ENCODE data around the gene PNO1.
A peak's percentile ranks its signal among the peaks of the same experiment; 100 is the strongest.

PNO1 gene

GRCh38 chr2:68134120-68134519 is 23.6 kb upstream of the PNO1 start:
- TF ChIP-seq JUND (IDR thresholded peaks at IDR 0.05; ENCODE audit: low read depth), result no peak
- DNase-seq (ENCODE audit: low read depth in 1 of 2, low spot score in 1 of 2), result no peak
- in situ Hi-C loops (cut with HindIII; ENCODE audit: low pct_unique_long_range_greater_than_20kb, low sequenced_read_pairs), result no loop called here

GRCh38 chr2:68134554-68134953 is 23.1 kb upstream of the PNO1 start:
- no peak for DNase-seq (ENCODE audit: low read depth in 1 of 2, low spot score in 1 of 2)
- TF ChIP-seq JUND (IDR thresholded peaks at IDR 0.05; ENCODE audit: low read depth), result no peak
- in situ Hi-C loops (cut with HindIII; ENCODE audit: low pct_unique_long_range_greater_than_20kb, low sequenced_read_pairs), result no loop called here

DNA sequence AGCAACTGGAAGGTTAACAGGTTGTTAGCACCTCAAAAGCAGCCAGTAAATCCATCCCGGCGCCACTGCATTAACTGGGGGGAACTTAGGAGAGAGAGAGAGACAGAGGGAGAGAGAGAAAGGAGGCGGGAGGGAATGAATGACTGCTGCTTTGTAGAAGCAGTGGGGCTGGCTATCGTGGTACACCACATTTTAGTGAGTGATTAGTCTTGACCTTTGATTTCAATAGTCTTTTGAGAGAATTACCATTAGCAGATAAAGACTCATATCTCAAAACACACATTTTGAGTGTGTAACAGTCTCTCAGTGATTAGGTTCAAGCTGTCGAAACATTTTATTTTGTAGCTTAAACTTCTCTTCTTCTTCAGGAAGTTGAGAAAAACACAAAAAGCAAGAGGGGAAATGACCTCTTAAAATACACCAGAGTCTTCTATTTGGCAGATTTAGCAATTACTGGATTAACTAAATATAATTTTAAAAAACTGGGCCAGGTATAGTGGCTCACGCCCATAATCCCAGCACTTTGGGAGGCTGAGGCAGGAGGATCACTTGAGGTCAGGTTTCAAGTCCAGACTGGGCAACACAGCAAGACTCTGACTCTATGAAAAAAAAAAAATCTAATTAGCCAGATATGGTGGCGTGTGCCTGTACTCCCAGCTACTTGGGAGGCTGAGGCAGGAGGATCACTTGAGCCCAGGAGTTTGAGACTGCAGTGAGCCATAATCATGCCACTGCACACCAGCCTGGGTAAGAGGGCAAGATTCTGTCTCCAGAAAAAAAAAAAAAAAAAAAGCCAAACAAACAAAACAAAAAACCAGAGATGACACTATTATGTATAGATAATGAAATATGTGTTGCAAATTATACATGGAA is 22.0 kb upstream of the PNO1 start:
- no peak for TF ChIP-seq JUND (IDR thresholded peaks at IDR 0.05; ENCODE audit: low read depth)
- in situ Hi-C loops (cut with HindIII; ENCODE audit: low pct_unique_long_range_greater_than_20kb, low sequenced_read_pairs), result no loop called here
- no peak for DNase-seq (ENCODE audit: low read depth in 1 of 2, low spot score in 1 of 2)

- in situ Hi-C loops (cut with HindIII; ENCODE audit: low pct_unique_long_range_greater_than_20kb, low sequenced_read_pairs), result no loop called here
- DNase-seq (ENCODE audit: low read depth in 1 of 2, low spot score in 1 of 2), result no peak
- TF ChIP-seq JUND (IDR thresholded peaks at IDR 0.05; ENCODE audit: low read depth), result no peak
These were observed 15.8 kb upstream of the PNO1 start for GRCh38 chr2:68141875-68142274.

- in situ Hi-C loops (cut with HindIII; ENCODE audit: low pct_unique_long_range_greater_than_20kb, low sequenced_read_pairs), result no loop called here
- no peak for TF ChIP-seq JUND (IDR thresholded peaks at IDR 0.05; ENCODE audit: low read depth)
- no peak for DNase-seq (ENCODE audit: low read depth in 1 of 2, low spot score in 1 of 2)
These were observed 6.7 kb upstream of the PNO1 start for GRCh38 chr2:68151037-68151436.

GRCh38 chr2:68152681-68153347 is 4.9 kb upstream of the PNO1 start:
- in situ Hi-C loops (cut with HindIII; ENCODE audit: low pct_unique_long_range_greater_than_20kb, low sequenced_read_pairs), result no loop called here
- DNase-seq (ENCODE audit: low read depth in 1 of 2, low spot score in 1 of 2), result no peak
- TF ChIP-seq JUND (IDR thresholded peaks at IDR 0.05; ENCODE audit: low read depth), result no peak

DNA sequence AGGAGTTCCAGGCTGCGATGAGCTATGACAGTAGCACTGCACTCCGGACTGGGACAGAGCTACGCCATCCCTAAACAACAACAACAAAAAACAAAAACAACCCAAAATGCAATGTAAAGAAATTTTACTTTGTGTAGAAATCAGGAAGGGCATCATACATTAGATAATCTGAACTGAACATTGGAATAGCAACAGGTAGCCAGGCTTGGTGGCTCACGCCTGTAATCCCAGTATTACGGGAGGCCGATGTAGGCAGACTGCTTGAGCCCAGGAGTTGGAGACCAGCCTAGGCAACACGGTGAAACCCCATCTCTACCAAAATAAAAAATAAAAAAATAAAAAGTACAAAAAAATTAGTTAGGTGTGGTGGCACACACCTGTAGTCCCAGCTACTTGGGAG is 2.1 kb upstream of the PNO1 start:
- DNase-seq (ENCODE audit: low read depth in 1 of 2, low spot score in 1 of 2), result no peak
- no peak for TF ChIP-seq JUND (IDR thresholded peaks at IDR 0.05; ENCODE audit: low read depth)
- in situ Hi-C loops (cut with HindIII; ENCODE audit: low pct_unique_long_range_greater_than_20kb, low sequenced_read_pairs), result no loop called here

- in situ Hi-C loops (cut with HindIII; ENCODE audit: low pct_unique_long_range_greater_than_20kb, low sequenced_read_pairs), result no loop called here
- no peak for DNase-seq (ENCODE audit: low read depth in 1 of 2, low spot score in 1 of 2)
- TF ChIP-seq JUND (IDR thresholded peaks at IDR 0.05; ENCODE audit: low read depth), result no peak
These were observed 1.3 kb upstream of the PNO1 start for GRCh38 chr2:68156419-68156818.

- no peak for TF ChIP-seq JUND (IDR thresholded peaks at IDR 0.05; ENCODE audit: low read depth)
- DNase-seq (ENCODE audit: low read depth in 1 of 2, low spot score in 1 of 2), result peak in 1 of 2 experiments; percentile 6
- in situ Hi-C loops (cut with HindIII; ENCODE audit: low pct_unique_long_range_greater_than_20kb, low sequenced_read_pairs), result no loop called here
These were observed 686 bp upstream of the PNO1 start for GRCh38 chr2:68157002-68157401.

DNA sequence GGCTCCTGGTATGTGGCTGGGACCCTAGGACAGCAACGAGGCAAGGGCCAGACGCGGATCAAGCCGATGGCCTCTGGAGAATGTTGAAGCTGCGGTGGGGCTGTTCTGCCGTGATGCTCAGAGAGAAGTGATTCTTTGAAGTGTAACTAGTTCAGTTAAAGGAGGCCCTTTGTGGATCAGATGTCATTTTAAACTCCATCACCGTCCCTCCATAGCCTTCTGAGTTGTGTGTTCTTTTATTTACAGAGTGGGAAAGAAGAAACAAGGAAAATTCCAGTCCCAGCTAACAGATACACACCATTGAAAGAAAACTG is 403 bp downstream of the PNO1 start:
- DNase-seq (ENCODE audit: low read depth in 1 of 2, low spot score in 1 of 2), result no peak
- no peak for TF ChIP-seq JUND (IDR thresholded peaks at IDR 0.05; ENCODE audit: low read depth)
- in situ Hi-C loops (cut with HindIII; ENCODE audit: low pct_unique_long_range_greater_than_20kb, low sequenced_read_pairs), result no loop called here

DNA sequence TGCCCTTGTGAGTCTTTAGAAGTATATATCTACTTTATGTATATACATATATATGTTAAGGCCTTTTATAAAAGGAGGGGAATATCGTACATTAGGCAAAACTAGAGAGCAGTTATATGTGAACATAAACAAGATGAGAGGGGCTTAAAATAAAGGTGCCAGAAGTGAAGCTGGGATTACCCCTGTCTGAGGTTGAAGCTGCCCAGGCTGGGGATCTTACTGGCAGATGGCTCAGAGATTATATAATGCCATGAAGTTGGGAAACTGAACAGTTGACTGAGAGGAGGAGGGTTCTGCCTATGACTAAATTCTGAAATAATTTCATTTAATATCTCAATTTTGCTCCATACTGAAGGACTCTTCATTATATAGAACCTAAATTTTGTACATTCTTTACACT is 6.0 kb downstream of the PNO1 start:
- DNase-seq (ENCODE audit: low read depth in 1 of 2, low spot score in 1 of 2), result no peak
- no peak for TF ChIP-seq JUND (IDR thresholded peaks at IDR 0.05; ENCODE audit: low read depth)
- in situ Hi-C loops (cut with HindIII; ENCODE audit: low pct_unique_long_range_greater_than_20kb, low sequenced_read_pairs), result no loop called here

GRCh38 chr2:68167186-68167585 is 9.5 kb downstream of the PNO1 start:
- in situ Hi-C loops (cut with HindIII; ENCODE audit: low pct_unique_long_range_greater_than_20kb, low sequenced_read_pairs), result no loop called here
- DNase-seq (ENCODE audit: low read depth in 1 of 2, low spot score in 1 of 2), result no peak
- no peak for TF ChIP-seq JUND (IDR thresholded peaks at IDR 0.05; ENCODE audit: low read depth)

GRCh38 chr2:68169308-68169707 is 11.6 kb downstream of the PNO1 start:
- in situ Hi-C loops (cut with HindIII; ENCODE audit: low pct_unique_long_range_greater_than_20kb, low sequenced_read_pairs), result no loop called here
- peak in 1 of 2 experiments; percentile 13 for DNase-seq (ENCODE audit: low read depth in 1 of 2, low spot score in 1 of 2)
- no peak for TF ChIP-seq JUND (IDR thresholded peaks at IDR 0.05; ENCODE audit: low read depth)

All from T47D (cell line).